Ishikawa (cell line): Measurements from ENCODE around the gene BCAT1.

Experiments used
- CEBPB ChIP-seq: IDR thresholded peaks from 2 replicates; pipeline ENCODE4 v1.6.1; 2012
- CREB1 ChIP-seq: IDR thresholded peaks from 2 replicates; pipeline ENCODE4 v1.6.1; 2012; ENCODE audit warnings: low read depth
- EGR1 ChIP-seq: IDR thresholded peaks from 2 replicates; pipeline ENCODE4 v1.6.1; 2012
- EP300 ChIP-seq: IDR thresholded peaks from 2 replicates; pipeline ENCODE4 v1.6.1; 2012; ENCODE audit warnings: borderline replicate concordance
- FOXM1 ChIP-seq: IDR thresholded peaks from 2 replicates; pipeline ENCODE4 v1.6.1; 2012; ENCODE audit warnings: low read depth, borderline replicate concordance
- NFIC ChIP-seq: IDR thresholded peaks from 2 replicates; pipeline ENCODE4 v1.6.1; 2012
- RAD21 ChIP-seq: IDR thresholded peaks from 2 replicates; pipeline ENCODE4 v1.6.1; 2012; ENCODE audit warnings: low read depth
- TAF1 ChIP-seq: IDR thresholded peaks from 2 replicates; pipeline ENCODE4 v1.6.1; 2012; ENCODE audit warnings: low read depth, mild to moderate bottlenecking
- TCF12 ChIP-seq: IDR thresholded peaks from 2 replicates; pipeline ENCODE4 v1.6.1; 2012; ENCODE audit warnings: low read depth
- TEAD4 ChIP-seq: IDR thresholded peaks from 2 replicates; pipeline ENCODE4 v1.6.1; 2012
- YY1 ChIP-seq: IDR thresholded peaks from 2 replicates; pipeline ENCODE4 v1.6.1; 2012; ENCODE audit warnings: low read depth
- ZBTB7A ChIP-seq: IDR thresholded peaks from 2 replicates; pipeline ENCODE4 v1.6.1; 2012; ENCODE audit warnings: low read depth
- TF ChIP-seq, protein P1 (sequence below): IDR thresholded peaks from 2 replicates; pipeline ENCODE4 v1.6.1; 2012
- TF ChIP-seq, protein P2 (sequence below): IDR thresholded peaks from 2 replicates; pipeline ENCODE4 v1.6.1; 2012; ENCODE audit warnings: low read depth, mild to moderate bottlenecking
- TF ChIP-seq, protein P3 (sequence below): IDR thresholded peaks from 2 replicates; pipeline ENCODE4 v1.6.1; 2012

BCAT1 gene

DNA sequence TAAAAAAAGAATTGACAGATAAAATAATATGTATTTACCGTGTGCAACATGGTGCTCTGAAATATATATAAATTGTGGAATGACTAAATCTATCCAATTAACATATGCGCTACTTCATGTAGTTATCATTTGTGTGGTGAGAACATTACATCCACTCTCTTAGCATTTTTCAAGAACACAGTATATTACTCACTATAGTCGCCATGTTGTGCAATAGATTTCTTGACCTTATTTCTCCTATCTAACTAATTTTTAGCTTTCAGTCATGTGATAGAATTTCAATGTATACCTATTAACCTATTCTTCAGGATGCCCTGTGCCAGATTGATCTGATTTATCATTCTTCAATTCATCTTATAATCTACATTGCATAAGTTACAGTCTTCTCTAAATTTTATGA, 178.6 kb downstream of the BCAT1 start:
- TF ChIP-seq, protein P1, sequence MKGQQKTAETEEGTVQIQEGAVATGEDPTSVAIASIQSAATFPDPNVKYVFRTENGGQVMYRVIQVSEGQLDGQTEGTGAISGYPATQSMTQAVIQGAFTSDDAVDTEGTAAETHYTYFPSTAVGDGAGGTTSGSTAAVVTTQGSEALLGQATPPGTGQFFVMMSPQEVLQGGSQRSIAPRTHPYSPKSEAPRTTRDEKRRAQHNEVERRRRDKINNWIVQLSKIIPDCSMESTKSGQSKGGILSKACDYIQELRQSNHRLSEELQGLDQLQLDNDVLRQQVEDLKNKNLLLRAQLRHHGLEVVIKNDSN = no peak
- TF ChIP-seq CEBPB (no peak), TEAD4 (no peak)

DNA sequence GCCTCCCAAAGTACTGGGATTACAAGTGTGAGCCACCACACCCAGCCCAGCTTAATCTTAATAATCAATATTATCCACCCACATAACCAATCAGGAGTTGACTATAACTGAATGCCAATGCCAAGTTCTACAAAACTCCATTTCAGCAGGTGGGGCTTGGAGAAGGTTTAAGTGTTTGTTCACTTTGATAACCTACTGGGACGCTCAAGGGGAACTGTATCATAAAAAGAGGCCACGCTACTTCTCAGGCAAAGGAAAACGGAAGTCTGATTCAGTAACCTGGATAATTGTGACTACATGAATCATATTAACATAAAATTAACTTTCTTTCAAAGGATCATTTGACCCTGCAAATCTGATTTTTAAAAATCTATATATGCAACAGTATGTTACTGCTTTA, 179.2 kb downstream of the BCAT1 start:
- no peak for TF ChIP-seq NFIC
- TF ChIP-seq ZBTB7A = no peak
- no peak for TF ChIP-seq RAD21
- TF ChIP-seq TCF12 = no peak
- no peak for TF ChIP-seq FOXM1
- no peak for TF ChIP-seq EP300
- no peak for TF ChIP-seq YY1
- TF ChIP-seq, protein P2, sequence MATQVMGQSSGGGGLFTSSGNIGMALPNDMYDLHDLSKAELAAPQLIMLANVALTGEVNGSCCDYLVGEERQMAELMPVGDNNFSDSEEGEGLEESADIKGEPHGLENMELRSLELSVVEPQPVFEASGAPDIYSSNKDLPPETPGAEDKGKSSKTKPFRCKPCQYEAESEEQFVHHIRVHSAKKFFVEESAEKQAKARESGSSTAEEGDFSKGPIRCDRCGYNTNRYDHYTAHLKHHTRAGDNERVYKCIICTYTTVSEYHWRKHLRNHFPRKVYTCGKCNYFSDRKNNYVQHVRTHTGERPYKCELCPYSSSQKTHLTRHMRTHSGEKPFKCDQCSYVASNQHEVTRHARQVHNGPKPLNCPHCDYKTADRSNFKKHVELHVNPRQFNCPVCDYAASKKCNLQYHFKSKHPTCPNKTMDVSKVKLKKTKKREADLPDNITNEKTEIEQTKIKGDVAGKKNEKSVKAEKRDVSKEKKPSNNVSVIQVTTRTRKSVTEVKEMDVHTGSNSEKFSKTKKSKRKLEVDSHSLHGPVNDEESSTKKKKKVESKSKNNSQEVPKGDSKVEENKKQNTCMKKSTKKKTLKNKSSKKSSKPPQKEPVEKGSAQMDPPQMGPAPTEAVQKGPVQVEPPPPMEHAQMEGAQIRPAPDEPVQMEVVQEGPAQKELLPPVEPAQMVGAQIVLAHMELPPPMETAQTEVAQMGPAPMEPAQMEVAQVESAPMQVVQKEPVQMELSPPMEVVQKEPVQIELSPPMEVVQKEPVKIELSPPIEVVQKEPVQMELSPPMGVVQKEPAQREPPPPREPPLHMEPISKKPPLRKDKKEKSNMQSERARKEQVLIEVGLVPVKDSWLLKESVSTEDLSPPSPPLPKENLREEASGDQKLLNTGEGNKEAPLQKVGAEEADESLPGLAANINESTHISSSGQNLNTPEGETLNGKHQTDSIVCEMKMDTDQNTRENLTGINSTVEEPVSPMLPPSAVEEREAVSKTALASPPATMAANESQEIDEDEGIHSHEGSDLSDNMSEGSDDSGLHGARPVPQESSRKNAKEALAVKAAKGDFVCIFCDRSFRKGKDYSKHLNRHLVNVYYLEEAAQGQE = no peak
- TF ChIP-seq, protein P3, sequence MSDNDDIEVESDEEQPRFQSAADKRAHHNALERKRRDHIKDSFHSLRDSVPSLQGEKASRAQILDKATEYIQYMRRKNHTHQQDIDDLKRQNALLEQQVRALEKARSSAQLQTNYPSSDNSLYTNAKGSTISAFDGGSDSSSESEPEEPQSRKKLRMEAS = no peak
- TF ChIP-seq, protein P1 = no peak
- TF ChIP-seq CEBPB = no peak
- no peak for TF ChIP-seq CREB1
- no peak for TF ChIP-seq TAF1
- no peak for TF ChIP-seq TEAD4

DNA sequence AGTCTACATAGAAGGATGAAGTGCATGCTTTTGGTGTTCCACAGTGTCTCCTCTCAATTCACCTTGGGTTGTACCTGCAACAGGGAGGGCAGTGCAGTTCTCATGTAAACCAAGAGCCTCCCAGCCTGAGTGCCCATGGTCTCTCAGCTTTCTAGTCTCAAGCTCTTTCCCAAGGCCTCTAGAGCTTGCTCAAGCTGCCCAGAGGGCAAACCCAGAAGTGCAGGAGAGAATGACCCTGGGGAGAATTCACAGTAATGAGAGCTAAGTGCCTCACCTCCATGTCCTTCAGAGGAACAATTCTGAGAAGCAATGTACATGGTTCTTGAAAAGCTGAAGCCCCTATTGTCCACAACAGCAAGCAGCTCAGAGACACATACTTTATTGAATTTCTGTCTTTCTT, 180.5 kb downstream of the BCAT1 start:
- no peak for TF ChIP-seq FOXM1
- TF ChIP-seq YY1 = no peak
- TF ChIP-seq CEBPB = no peak
- TF ChIP-seq, protein P1 = no peak
- no peak for TF ChIP-seq TEAD4
- no peak for TF ChIP-seq RAD21
- TF ChIP-seq EGR1 = no peak
- TF ChIP-seq EP300 = no peak
- no peak for TF ChIP-seq CREB1
- TF ChIP-seq, protein P3 = no peak
- no peak for TF ChIP-seq ZBTB7A
- no peak for TF ChIP-seq TAF1
- TF ChIP-seq NFIC = no peak
- TF ChIP-seq, protein P2 = no peak
- no peak for TF ChIP-seq TCF12

DNA sequence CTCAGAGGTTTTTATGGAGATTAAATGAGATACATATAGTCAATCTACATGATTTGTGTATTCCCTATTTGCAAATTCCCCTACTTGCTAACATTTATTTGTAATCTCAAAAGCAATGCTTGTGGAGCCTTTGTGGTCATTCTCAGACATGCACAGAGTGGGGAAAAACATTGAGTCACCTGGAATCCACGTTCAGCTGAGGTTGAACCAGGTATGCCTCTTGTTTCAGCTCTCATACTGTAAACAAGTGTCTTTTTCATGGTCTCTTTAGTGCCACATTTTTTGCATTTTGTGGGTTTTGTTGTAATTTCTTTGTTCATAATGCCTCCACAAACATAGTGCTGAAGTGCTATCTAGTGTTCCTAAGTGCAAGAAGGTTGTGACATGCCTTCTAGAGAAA, 181.9 kb downstream of the BCAT1 start:
- TF ChIP-seq TEAD4 (no peak), NFIC (no peak), YY1 (no peak), EGR1 (no peak), FOXM1 (no peak), CREB1 (no peak), TAF1 (no peak), ZBTB7A (no peak), EP300 (no peak), CEBPB (no peak)
- TF ChIP-seq, protein P2 = no peak
- TF ChIP-seq, protein P1 = no peak
- TF ChIP-seq, protein P3 = no peak
